K562 (cell line): ENCODE measurements around the gene TPBGL. TPM values are rescaled to one million over a fixed set of nuclear protein-coding genes. Genes with fewer than 3 reads are reported as not detected.

Source experiments
- BRF2 ChIP-seq: IDR thresholded peaks from 3 replicates; pipeline ENCODE4 v1.6.1; 2011; ENCODE audit warnings: borderline replicate concordance, mild to moderate bottlenecking; ENCODE audit not compliant: insufficient read length, insufficient read depth
- MGA ChIP-seq: fragments of 450-650 bp; IDR thresholded peaks from 2 replicates; pipeline ENCODE4 v1.6.1; 2016; ENCODE audit warnings: mild to moderate bottlenecking, moderate library complexity
- TARDBP ChIP-seq: fragments of 450-650 bp; IDR thresholded peaks from 2 replicates; pipeline ENCODE4 v1.6.1; 2016
- ZNF407 ChIP-seq: fragments of 450-650 bp; IDR thresholded peaks from 2 replicates; pipeline ENCODE4 v1.6.1; 2016; ENCODE audit warnings: low read depth
- polyA plus RNA-seq, 8 experiments: library from polyadenylated mRNA; depleted of rRNA in 4 of 8; stranded (reverse) in 5 of 8; unstranded in 3 of 8; fragments of >200 nt; fragmentation: Nextera tagmentation in 2 of 8; fragmentation: Illumina TruSeq in 1 of 8; extraction: Ambion mirVana in 2 of 8; extraction: Trizol in 1 of 8; gene quantifications; 2 replicates each; pipeline versions ENCODE4 v1.2.1 to v1.2.3, GENCODE V29; 2011 to 2014; ENCODE audit warnings: inconsistent platforms in 1 of 8, missing spikeins in 1 of 8
- total RNA-seq, 7 experiments: library from RNA; depleted of rRNA in 6 of 7; stranded (reverse); fragments of >200 nt in 6 of 7; fragmentation: Illumina TruSeq in 2 of 7; extraction: Trizol in 2 of 7; gene quantifications; 2 replicates each; pipeline versions ENCODE4 v1.2.1 to v1.2.3, GENCODE V29; 2011 to 2021; ENCODE audit warnings: low replicate concordance in 1 of 7

Gene TPBGL
- total and polyA plus RNA-seq, 9 of the 15 experiments (the other 6 are each of a cell fraction or from before 2014, with no cell fraction given), result 0.04 to 0.11 (median 0.06) TPM; not detected in 6

GRCh38 chr11:75233754-75234172 is 6.8 kb upstream of the TPBGL start (continued):
- TF ChIP-seq ZNF407 (no peak), TARDBP (no peak), MGA (no peak), BRF2 (no peak)
